Esophagus muscularis mucosa (tissue), 4 donors: ENCODE measurements around the gene SLC52A3. TPM values are rescaled to one million over a fixed set of nuclear protein-coding genes. Genes with fewer than 3 reads are reported as not detected.

ENCODE experiments used
- DNase-seq: peaks from one replicate; pipeline ENCODE4 v3.0.0-alpha.2; 2017; ENCODE audit errors: extremely low spot score
- H3K27ac ChIP-seq, 4 donors: fragments of 200-600 bp; sonication (generic); replicated peaks in 1 of 4; 1 replicate in 3 of 4; 2 replicates in 1 of 4; pipeline ENCODE4 v1.5.1; 2016 to 2019; ENCODE audit warnings: mild to moderate bottlenecking in 1 of 4
- H3K27me3 ChIP-seq, 4 donors: fragments of 200-600 bp; sonication (generic); one replicate each; pipeline versions ENCODE4 v1.5.1 to v1.6.0; 2016 to 2019
- H3K36me3 ChIP-seq, 4 donors: fragments of 200-600 bp; sonication (generic); one replicate each; pipeline ENCODE4 v1.5.1; 2016 to 2019
- H3K4me1 ChIP-seq, 4 donors: fragments of 200-600 bp; sonication (generic); one replicate each; pipeline ENCODE4 v1.5.1; 2016 to 2019
- H3K4me3 ChIP-seq, 4 donors: fragments of 200-600 bp; sonication (generic); 1 replicate in 2 of 4; 2 replicates in 2 of 4; pipeline ENCODE4 v1.5.1; 2016 to 2019; ENCODE audit warnings: mild to moderate bottlenecking in 4 of 4, moderate library complexity in 1 of 4
- H3K9me3 ChIP-seq, 4 donors: fragments of 200-600 bp; sonication (generic); 1 replicate in 3 of 4; 2 replicates in 1 of 4; pipeline ENCODE4 v1.5.1; 2016 to 2019
- CTCF ChIP-seq, 3 experiments: fragments of 200-600 bp in 2 of 3; fragments of 450-650 bp in 1 of 3; sonication (generic) in 2 of 3; IDR thresholded peaks; one replicate each; pipeline ENCODE4 v1.5.1; 2017 to 2019; ENCODE audit warnings: antibody characterized with exemption in 3 of 3, mild to moderate bottlenecking in 2 of 3, moderate library complexity in 1 of 3
- EP300 ChIP-seq: sonication (generic); formaldehyde crosslinking; IDR thresholded peaks from one replicate; pipeline ENCODE4 v1.6.1; 2017; ENCODE audit warnings: antibody characterized with exemption
- POLR2A ChIP-seq: fragments of 450-650 bp; IDR thresholded peaks from one replicate; pipeline ENCODE4 v1.6.1; 2017; ENCODE audit warnings: antibody characterized with exemption, moderate library complexity, mild to moderate bottlenecking, low read depth
- POLR2AphosphoS5 ChIP-seq, 2 donors: sonication (generic); formaldehyde crosslinking; IDR thresholded peaks; one replicate each; pipeline ENCODE4 v1.6.1; 2017; ENCODE audit warnings: antibody characterized with exemption in 2 of 2
- WGBS: methylation state at CpG from one replicate; pipeline ENCODE4 v1.1.5; 2018; 5-methylcytosine and 5-hydroxymethylcytosine counted together
- intact Hi-C: fragments of 100-400 bp; cut with DNase I; formaldehyde crosslinking; loops from one replicate; pipeline ENCODE4 v1.15.1; 2023
- total RNA-seq, 4 donors: library from RNA; depleted of rRNA; stranded (reverse); fragments of >200 nt; gene quantifications; one replicate each; pipeline versions ENCODE4 v1.1.0 to v1.2.1, GENCODE V29; 2016

The SLC52A3 gene
- total RNA-seq, 4 donors from 2014 or later = 1.5 to 2.2 (median 1.7) TPM; not detected in 1

- 72% methylated on average over 8 of the region's 8 CpGs for WGBS
- peaks cover 9 to 12% (median 12%) of the 10 kb centered on the region in 4 donors for H3K4me1 ChIP-seq
- H3K27me3 ChIP-seq = peaks cover 0 to 56% (median 17%) of the 10 kb centered on the region in 4 donors
- H3K4me3 ChIP-seq = no peak overlapping the region
- no peak for DNase-seq
- intact Hi-C loops = loop anchor here (10.0 kb wide), 1 partner anchor 377 kb away; no protein-coding TSS in a partner anchor
- no peaks in the 10 kb centered on the region for H3K36me3 ChIP-seq
- H3K9me3 ChIP-seq = no peaks in the 10 kb centered on the region
- TF ChIP-seq POLR2A (no peak), POLR2AphosphoS5 (IDR thresholded peaks at IDR 0.05) (no peak), CTCF (IDR thresholded peaks at IDR 0.05) (no peak), EP300 (no peak)
- no peak overlapping the region for H3K27ac ChIP-seq
These were observed 36.3 kb downstream of the SLC52A3 start for GRCh38 chr20:731891-732560.

GRCh38 chr20:730005-730404, 38.3 kb downstream of the SLC52A3 start:
- TF ChIP-seq POLR2AphosphoS5 (IDR thresholded peaks at IDR 0.05) = no peak
- no peak for TF ChIP-seq EP300
- no peak for TF ChIP-seq CTCF (IDR thresholded peaks at IDR 0.05)
- TF ChIP-seq POLR2A = no peak
- no peaks in the 10 kb centered on the region for H3K9me3 ChIP-seq

GRCh38 chr20:728256-728944, 39.9 kb downstream of the SLC52A3 start:
- Histone ChIP-seq H3K9me3 (no peaks in the 10 kb centered on the region), H3K36me3 (no peaks in the 10 kb centered on the region), H3K4me1 (peaks cover 9 to 12% (median 12%) of the 10 kb centered on the region in 4 donors), H3K27me3 (peaks cover 0 to 89% (median 31%) of the 10 kb centered on the region in 4 donors), H3K27ac (no peak overlapping the region), H3K4me3 (peak overlapping the region; percentile 42 to 56 (median 44))
- intact Hi-C loops = no loop called here
- WGBS = 3% methylated on average over 9 of the region's 60 CpGs
- TF ChIP-seq CTCF (IDR thresholded peaks at IDR 0.05) = peak; percentile 25 to 57 (median 37)
- no peak for TF ChIP-seq POLR2AphosphoS5 (IDR thresholded peaks at IDR 0.05)
- DNase-seq = no peak

More at GRCh38 chr20:730005-730404, 38.3 kb downstream of the SLC52A3 start:
- H3K27ac ChIP-seq = no peak overlapping the region
- intact Hi-C loops = loop anchor here (10.0 kb wide), 1 partner anchor 375 kb away; no protein-coding TSS in a partner anchor
- no peak for DNase-seq
- no peak overlapping the region for H3K4me3 ChIP-seq
- H3K36me3 ChIP-seq = no peaks in the 10 kb centered on the region
- peaks cover 0 to 77% (median 25%) of the 10 kb centered on the region in 4 donors for H3K27me3 ChIP-seq
- H3K4me1 ChIP-seq = peaks cover 9 to 12% (median 12%) of the 10 kb centered on the region in 4 donors
- 97% methylated on average over 3 of the region's 3 CpGs for WGBS

GRCh38 chr20:726160-726559, 42.1 kb downstream of the SLC52A3 start:
- H3K27me3 ChIP-seq = peaks cover 0 to 100% (median 31%) of the 10 kb centered on the region in 4 donors
- WGBS = 73% methylated on average over 4 of the region's 4 CpGs

More at GRCh38 chr20:726160-726559, 42.1 kb downstream of the SLC52A3 start:
- Histone ChIP-seq H3K4me3 (no peak overlapping the region), H3K9me3 (no peaks in the 10 kb centered on the region), H3K36me3 (no peaks in the 10 kb centered on the region), H3K27ac (no peak overlapping the region), H3K4me1 (peaks cover 9 to 12% (median 12%) of the 10 kb centered on the region in 4 donors)
- no peak for TF ChIP-seq EP300
- no peak for TF ChIP-seq CTCF (IDR thresholded peaks at IDR 0.05)
- no peak for TF ChIP-seq POLR2A
- no peak for TF ChIP-seq POLR2AphosphoS5 (IDR thresholded peaks at IDR 0.05)
- no peak for DNase-seq
- intact Hi-C loops = no loop called here
